HepG2 (cell line): ENCODE data around the gene SNRNP48. TPM values are rescaled to one million over a fixed set of nuclear protein-coding genes. Genes with fewer than 3 reads are reported as not detected.

Experiments
- ELF1 ChIP-seq: sonication (generic); formaldehyde crosslinking; IDR thresholded peaks from 2 replicates; pipeline ENCODE4 v1.4.0; 2020; ENCODE audit warnings: missing genetic modification reagents
- ESRRA ChIP-seq: sonication (generic); formaldehyde crosslinking; IDR thresholded peaks from 2 replicates; pipeline ENCODE4 v1.5.1; 2020; ENCODE audit warnings: mild to moderate bottlenecking, low read depth, missing genetic modification reagents
- FOXP1 ChIP-seq, 2 experiments: fragments of 450-650 bp in 1 of 2; IDR thresholded peaks; 2 replicates each; pipeline ENCODE4 v1.6.1; 2017 to 2018; ENCODE audit warnings: antibody characterized with exemption in 1 of 2
- GATA4 ChIP-seq: sonication (generic); IDR thresholded peaks from 2 replicates; pipeline ENCODE4 v1.6.1; 2016; ENCODE audit warnings: antibody characterized with exemption, low read depth, borderline replicate concordance
- HOXA3 ChIP-seq: sonication (generic); formaldehyde crosslinking; IDR thresholded peaks from 2 replicates; pipeline ENCODE4 v1.5.0; 2020; ENCODE audit warnings: missing genetic modification reagents
- HOXA9 ChIP-seq: sonication (generic); formaldehyde crosslinking; IDR thresholded peaks from 2 replicates; pipeline ENCODE4 v1.8.1; 2022; ENCODE audit warnings: missing genetic modification reagents, mild to moderate bottlenecking, moderate library complexity, borderline replicate concordance
- IKZF4 ChIP-seq: sonication (generic); formaldehyde crosslinking; IDR thresholded peaks from 2 replicates; pipeline ENCODE4 v1.5.1; 2020; ENCODE audit warnings: borderline replicate concordance, mild to moderate bottlenecking, low read depth, missing genetic modification reagents; ENCODE audit errors: not compliant biosample characterization
- KDM1A ChIP-seq: IDR thresholded peaks from 2 replicates; pipeline ENCODE4 v1.6.1; 2016; ENCODE audit warnings: missing compliant biosample characterization
- NCOA1 ChIP-seq: sonication (generic); formaldehyde crosslinking; IDR thresholded peaks from 2 replicates; pipeline ENCODE4 v1.9.0; 2021; ENCODE audit warnings: missing genetic modification reagents
- SAP130 ChIP-seq: IDR thresholded peaks from 2 replicates; pipeline ENCODE4 v1.6.1; 2016; ENCODE audit warnings: low read depth
- TEAD2 ChIP-seq: sonication (generic); formaldehyde crosslinking; IDR thresholded peaks from 2 replicates; pipeline ENCODE4 v1.9.0; 2021; ENCODE audit warnings: missing genetic modification reagents
- ZEB1 ChIP-seq: IDR thresholded peaks from 2 replicates; pipeline ENCODE4 v1.6.1; 2012; ENCODE audit warnings: mild to moderate bottlenecking, low read depth, inconsistent platforms; ENCODE audit not compliant: insufficient replicate concordance
- ZNF224 ChIP-seq: sonication (generic); formaldehyde crosslinking; IDR thresholded peaks from 2 replicates; pipeline ENCODE4 v1.5.0; 2020; ENCODE audit warnings: mild to moderate bottlenecking, missing genetic modification reagents
- ZNF292 ChIP-seq: sonication (generic); formaldehyde crosslinking; IDR thresholded peaks from 2 replicates; pipeline ENCODE4 v1.8.1; 2022; ENCODE audit warnings: mild to moderate bottlenecking, low read depth, missing genetic modification reagents, borderline replicate concordance
- ZNF446 ChIP-seq: sonication (generic); formaldehyde crosslinking; IDR thresholded peaks from 2 replicates; pipeline ENCODE4 v1.5.0; 2020; ENCODE audit warnings: mild to moderate bottlenecking, missing genetic modification reagents
- ZNF510 ChIP-seq: sonication (generic); formaldehyde crosslinking; IDR thresholded peaks from 2 replicates; pipeline ENCODE4 v1.4.0; 2020; ENCODE audit warnings: low read depth, mild to moderate bottlenecking, missing genetic modification reagents
- ZNF761 ChIP-seq: sonication (generic); formaldehyde crosslinking; conservative IDR thresholded peaks from 2 replicates; pipeline ENCODE4 v1.4.0; 2020; ENCODE audit warnings: mild to moderate bottlenecking, missing genetic modification reagents
- polyA plus RNA-seq, 8 experiments: library from polyadenylated mRNA; depleted of rRNA in 3 of 8; stranded (reverse) in 7 of 8; unstranded in 1 of 8; fragments of >200 nt; fragmentation: Illumina TruSeq in 4 of 8; extraction: Trizol in 4 of 8; gene quantifications; 2 replicates each; pipeline versions ENCODE4 v1.2.1 to v1.2.3, GENCODE V29; 2011 to 2016; ENCODE audit warnings: low read depth in 4 of 8, missing spikeins in 1 of 8, mixed read lengths in 1 of 8; ENCODE audit not compliant: insufficient read depth in 1 of 8
- total RNA-seq, 5 experiments: library from RNA; depleted of rRNA; stranded (reverse); fragments of >200 nt; fragmentation: Illumina TruSeq; extraction: Trizol; gene quantifications; 2 replicates each; pipeline ENCODE4 v1.2.3, GENCODE V29; 2016; ENCODE audit warnings: low read depth in 1 of 5
- TF ChIP-seq, protein P1 (sequence below): IDR thresholded peaks from 2 replicates; pipeline ENCODE4 v1.6.1; 2018; ENCODE audit warnings: missing genetic modification reagents, mild to moderate bottlenecking, missing compliant biosample characterization
- TF ChIP-seq, protein P2 (sequence below): sonication (generic); formaldehyde crosslinking; IDR thresholded peaks from 2 replicates; pipeline ENCODE4 v1.4.0; 2020; ENCODE audit warnings: missing genetic modification reagents
- TF ChIP-seq, protein P3 (sequence below): sonication (generic); formaldehyde crosslinking; IDR thresholded peaks from 2 replicates; pipeline ENCODE4 v1.4.0; 2020; ENCODE audit warnings: missing genetic modification reagents, borderline replicate concordance
- TF ChIP-seq, protein P4 (sequence below): sonication (generic); formaldehyde crosslinking; IDR thresholded peaks from 2 replicates; pipeline ENCODE4 v1.4.0; 2020; ENCODE audit warnings: mild to moderate bottlenecking, missing genetic modification reagents

Gene SNRNP48
- total and polyA plus RNA-seq, 2 of the 13 experiments (the other 11 are each of a cell fraction or from before 2014, with no cell fraction given): 17.5 to 47.5 TPM

DNA sequence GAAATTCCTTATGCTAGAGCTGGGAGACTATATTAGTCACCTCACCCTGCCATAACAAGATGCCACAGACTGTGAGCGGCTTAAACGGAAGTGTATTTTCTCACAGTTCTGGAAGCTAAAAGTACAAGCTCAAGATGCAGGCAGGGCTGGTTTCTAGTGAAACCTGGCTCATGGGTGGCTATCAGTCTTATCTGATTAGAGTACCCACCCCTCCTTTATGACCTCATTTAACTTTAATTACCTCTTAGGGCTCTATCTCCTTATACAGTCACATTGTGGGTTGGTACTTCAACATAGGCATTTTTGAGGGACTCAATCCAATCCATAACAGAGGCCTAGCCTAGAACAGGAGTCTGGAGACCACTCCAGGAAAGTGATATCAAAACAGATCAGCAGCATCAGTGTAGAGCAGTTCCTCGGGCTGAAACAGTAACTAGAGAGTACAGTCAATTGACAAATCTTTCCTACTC is 2.3 kb upstream of the SNRNP48 start (continued):
- TF ChIP-seq, protein P1, sequence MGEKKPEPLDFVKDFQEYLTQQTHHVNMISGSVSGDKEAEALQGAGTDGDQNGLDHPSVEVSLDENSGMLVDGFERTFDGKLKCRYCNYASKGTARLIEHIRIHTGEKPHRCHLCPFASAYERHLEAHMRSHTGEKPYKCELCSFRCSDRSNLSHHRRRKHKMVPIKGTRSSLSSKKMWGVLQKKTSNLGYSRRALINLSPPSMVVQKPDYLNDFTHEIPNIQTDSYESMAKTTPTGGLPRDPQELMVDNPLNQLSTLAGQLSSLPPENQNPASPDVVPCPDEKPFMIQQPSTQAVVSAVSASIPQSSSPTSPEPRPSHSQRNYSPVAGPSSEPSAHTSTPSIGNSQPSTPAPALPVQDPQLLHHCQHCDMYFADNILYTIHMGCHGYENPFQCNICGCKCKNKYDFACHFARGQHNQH (CRISPR knock-in tag): no peak
- TF ChIP-seq IKZF4 (CRISPR knock-in tag) (no peak), ZNF510 (CRISPR knock-in tag) (no peak), TEAD2 (CRISPR knock-in tag) (no peak), SAP130 (CRISPR knock-in tag) (no peak), GATA4 (0 out of 2 replicates have a peak, but pooled peaks have one; percentile 22), ZNF761 (CRISPR knock-in tag) (no peak), NCOA1 (CRISPR knock-in tag) (no peak), ZNF446 (CRISPR knock-in tag) (no peak), HOXA3 (no peak), HOXA9 (CRISPR knock-in tag) (no peak), ESRRA (CRISPR knock-in tag) (no peak), ZEB1 (peak; percentile 26), FOXP1 (IDR thresholded peaks at IDR 0.05) (no peak), FOXP1 (CRISPR knock-in tag; IDR thresholded peaks at IDR 0.05) (0 out of 2 replicates have a peak, but pooled peaks have one; percentile 2), KDM1A (no peak), ZNF292 (CRISPR knock-in tag) (no peak), ELF1 (no peak), ZNF224 (no peak)
- TF ChIP-seq, protein P2, sequence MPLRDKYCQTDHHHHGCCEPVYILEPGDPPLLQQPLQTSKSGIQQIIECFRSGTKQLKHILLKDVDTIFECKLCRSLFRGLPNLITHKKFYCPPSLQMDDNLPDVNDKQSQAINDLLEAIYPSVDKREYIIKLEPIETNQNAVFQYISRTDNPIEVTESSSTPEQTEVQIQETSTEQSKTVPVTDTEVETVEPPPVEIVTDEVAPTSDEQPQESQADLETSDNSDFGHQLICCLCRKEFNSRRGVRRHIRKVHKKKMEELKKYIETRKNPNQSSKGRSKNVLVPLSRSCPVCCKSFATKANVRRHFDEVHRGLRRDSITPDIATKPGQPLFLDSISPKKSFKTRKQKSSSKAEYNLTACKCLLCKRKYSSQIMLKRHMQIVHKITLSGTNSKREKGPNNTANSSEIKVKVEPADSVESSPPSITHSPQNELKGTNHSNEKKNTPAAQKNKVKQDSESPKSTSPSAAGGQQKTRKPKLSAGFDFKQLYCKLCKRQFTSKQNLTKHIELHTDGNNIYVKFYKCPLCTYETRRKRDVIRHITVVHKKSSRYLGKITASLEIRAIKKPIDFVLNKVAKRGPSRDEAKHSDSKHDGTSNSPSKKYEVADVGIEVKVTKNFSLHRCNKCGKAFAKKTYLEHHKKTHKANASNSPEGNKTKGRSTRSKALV: no peak
- TF ChIP-seq, protein P3, sequence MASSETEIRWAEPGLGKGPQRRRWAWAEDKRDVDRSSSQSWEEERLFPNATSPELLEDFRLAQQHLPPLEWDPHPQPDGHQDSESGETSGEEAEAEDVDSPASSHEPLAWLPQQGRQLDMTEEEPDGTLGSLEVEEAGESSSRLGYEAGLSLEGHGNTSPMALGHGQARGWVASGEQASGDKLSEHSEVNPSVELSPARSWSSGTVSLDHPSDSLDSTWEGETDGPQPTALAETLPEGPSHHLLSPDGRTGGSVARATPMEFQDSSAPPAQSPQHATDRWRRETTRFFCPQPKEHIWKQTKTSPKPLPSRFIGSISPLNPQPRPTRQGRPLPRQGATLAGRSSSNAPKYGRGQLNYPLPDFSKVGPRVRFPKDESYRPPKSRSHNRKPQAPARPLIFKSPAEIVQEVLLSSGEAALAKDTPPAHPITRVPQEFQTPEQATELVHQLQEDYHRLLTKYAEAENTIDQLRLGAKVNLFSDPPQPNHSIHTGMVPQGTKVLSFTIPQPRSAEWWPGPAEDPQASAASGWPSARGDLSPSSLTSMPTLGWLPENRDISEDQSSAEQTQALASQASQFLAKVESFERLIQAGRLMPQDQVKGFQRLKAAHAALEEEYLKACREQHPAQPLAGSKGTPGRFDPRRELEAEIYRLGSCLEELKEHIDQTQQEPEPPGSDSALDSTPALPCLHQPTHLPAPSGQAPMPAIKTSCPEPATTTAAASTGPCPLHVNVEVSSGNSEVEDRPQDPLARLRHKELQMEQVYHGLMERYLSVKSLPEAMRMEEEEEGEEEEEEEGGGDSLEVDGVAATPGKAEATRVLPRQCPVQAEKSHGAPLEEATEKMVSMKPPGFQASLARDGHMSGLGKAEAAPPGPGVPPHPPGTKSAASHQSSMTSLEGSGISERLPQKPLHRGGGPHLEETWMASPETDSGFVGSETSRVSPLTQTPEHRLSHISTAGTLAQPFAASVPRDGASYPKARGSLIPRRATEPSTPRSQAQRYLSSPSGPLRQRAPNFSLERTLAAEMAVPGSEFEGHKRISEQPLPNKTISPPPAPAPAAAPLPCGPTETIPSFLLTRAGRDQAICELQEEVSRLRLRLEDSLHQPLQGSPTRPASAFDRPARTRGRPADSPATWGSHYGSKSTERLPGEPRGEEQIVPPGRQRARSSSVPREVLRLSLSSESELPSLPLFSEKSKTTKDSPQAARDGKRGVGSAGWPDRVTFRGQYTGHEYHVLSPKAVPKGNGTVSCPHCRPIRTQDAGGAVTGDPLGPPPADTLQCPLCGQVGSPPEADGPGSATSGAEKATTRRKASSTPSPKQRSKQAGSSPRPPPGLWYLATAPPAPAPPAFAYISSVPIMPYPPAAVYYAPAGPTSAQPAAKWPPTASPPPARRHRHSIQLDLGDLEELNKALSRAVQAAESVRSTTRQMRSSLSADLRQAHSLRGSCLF (CRISPR knock-in tag): no peak
- TF ChIP-seq, protein P4, sequence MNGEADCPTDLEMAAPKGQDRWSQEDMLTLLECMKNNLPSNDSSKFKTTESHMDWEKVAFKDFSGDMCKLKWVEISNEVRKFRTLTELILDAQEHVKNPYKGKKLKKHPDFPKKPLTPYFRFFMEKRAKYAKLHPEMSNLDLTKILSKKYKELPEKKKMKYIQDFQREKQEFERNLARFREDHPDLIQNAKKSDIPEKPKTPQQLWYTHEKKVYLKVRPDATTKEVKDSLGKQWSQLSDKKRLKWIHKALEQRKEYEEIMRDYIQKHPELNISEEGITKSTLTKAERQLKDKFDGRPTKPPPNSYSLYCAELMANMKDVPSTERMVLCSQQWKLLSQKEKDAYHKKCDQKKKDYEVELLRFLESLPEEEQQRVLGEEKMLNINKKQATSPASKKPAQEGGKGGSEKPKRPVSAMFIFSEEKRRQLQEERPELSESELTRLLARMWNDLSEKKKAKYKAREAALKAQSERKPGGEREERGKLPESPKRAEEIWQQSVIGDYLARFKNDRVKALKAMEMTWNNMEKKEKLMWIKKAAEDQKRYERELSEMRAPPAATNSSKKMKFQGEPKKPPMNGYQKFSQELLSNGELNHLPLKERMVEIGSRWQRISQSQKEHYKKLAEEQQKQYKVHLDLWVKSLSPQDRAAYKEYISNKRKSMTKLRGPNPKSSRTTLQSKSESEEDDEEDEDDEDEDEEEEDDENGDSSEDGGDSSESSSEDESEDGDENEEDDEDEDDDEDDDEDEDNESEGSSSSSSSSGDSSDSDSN: no peak
